HepG2 (cell line): ENCODE results near the gene IL1RAP. TPM values are rescaled to one million over a fixed set of nuclear protein-coding genes. Genes with fewer than 3 reads are reported as not detected.

Source experiments
- HNRNPH1 ChIP-seq: fragments of 200-400 bp; formaldehyde crosslinking; optimal IDR thresholded peaks from 2 replicates; pipeline ENCODE3; 2017; ENCODE audit warnings: mild to moderate bottlenecking, low read depth, low read length
- KIAA2018 ChIP-seq: sonication (generic); formaldehyde crosslinking; IDR thresholded peaks from 2 replicates; pipeline ENCODE4 v1.5.0; 2020; ENCODE audit warnings: mild to moderate bottlenecking, missing genetic modification reagents, borderline replicate concordance
- NFKBIZ ChIP-seq: IDR thresholded peaks from 2 replicates; pipeline ENCODE4 v1.6.1; 2018; ENCODE audit warnings: missing genetic modification reagents, missing compliant biosample characterization
- RELA ChIP-seq: sonication (generic); formaldehyde crosslinking; IDR thresholded peaks from 2 replicates; pipeline ENCODE4 v1.4.0; 2020; ENCODE audit warnings: missing genetic modification reagents
- polyA plus RNA-seq, 8 experiments: library from polyadenylated mRNA; depleted of rRNA in 3 of 8; stranded (reverse) in 7 of 8; unstranded in 1 of 8; fragments of >200 nt; fragmentation: Illumina TruSeq in 4 of 8; extraction: Trizol in 4 of 8; gene quantifications; 2 replicates each; pipeline versions ENCODE4 v1.2.1 to v1.2.3, GENCODE V29; 2011 to 2016; ENCODE audit warnings: low read depth in 4 of 8, missing spikeins in 1 of 8, mixed read lengths in 1 of 8; ENCODE audit not compliant: insufficient read depth in 1 of 8
- total RNA-seq, 5 experiments: library from RNA; depleted of rRNA; stranded (reverse); fragments of >200 nt; fragmentation: Illumina TruSeq; extraction: Trizol; gene quantifications; 2 replicates each; pipeline ENCODE4 v1.2.3, GENCODE V29; 2016; ENCODE audit warnings: low read depth in 1 of 5
- TF ChIP-seq, protein P1 (sequence below): sonication (generic); formaldehyde crosslinking; IDR thresholded peaks from 2 replicates; pipeline ENCODE4 v1.4.0; 2020; ENCODE audit warnings: mild to moderate bottlenecking, missing genetic modification reagents, borderline replicate concordance
- TF ChIP-seq, protein P2 (sequence below): sonication (generic); formaldehyde crosslinking; IDR thresholded peaks from 2 replicates; pipeline ENCODE4 v1.5.1; 2020; ENCODE audit warnings: missing genetic modification reagents, mild to moderate bottlenecking, borderline replicate concordance

IL1RAP gene
- total and polyA plus RNA-seq, 2 of the 13 experiments (the other 11 are each of a cell fraction or from before 2014, with no cell fraction given): 18.3 to 54.9 TPM

GRCh38 chr3:190701096-190701532 lies 187.2 kb downstream of the IL1RAP start (continued):
- TF ChIP-seq NFKBIZ (no peak), RELA (CRISPR knock-in tag) (no peak), HNRNPH1 (no peak), KIAA2018 (CRISPR knock-in tag) (no peak)
- TF ChIP-seq, protein P1, sequence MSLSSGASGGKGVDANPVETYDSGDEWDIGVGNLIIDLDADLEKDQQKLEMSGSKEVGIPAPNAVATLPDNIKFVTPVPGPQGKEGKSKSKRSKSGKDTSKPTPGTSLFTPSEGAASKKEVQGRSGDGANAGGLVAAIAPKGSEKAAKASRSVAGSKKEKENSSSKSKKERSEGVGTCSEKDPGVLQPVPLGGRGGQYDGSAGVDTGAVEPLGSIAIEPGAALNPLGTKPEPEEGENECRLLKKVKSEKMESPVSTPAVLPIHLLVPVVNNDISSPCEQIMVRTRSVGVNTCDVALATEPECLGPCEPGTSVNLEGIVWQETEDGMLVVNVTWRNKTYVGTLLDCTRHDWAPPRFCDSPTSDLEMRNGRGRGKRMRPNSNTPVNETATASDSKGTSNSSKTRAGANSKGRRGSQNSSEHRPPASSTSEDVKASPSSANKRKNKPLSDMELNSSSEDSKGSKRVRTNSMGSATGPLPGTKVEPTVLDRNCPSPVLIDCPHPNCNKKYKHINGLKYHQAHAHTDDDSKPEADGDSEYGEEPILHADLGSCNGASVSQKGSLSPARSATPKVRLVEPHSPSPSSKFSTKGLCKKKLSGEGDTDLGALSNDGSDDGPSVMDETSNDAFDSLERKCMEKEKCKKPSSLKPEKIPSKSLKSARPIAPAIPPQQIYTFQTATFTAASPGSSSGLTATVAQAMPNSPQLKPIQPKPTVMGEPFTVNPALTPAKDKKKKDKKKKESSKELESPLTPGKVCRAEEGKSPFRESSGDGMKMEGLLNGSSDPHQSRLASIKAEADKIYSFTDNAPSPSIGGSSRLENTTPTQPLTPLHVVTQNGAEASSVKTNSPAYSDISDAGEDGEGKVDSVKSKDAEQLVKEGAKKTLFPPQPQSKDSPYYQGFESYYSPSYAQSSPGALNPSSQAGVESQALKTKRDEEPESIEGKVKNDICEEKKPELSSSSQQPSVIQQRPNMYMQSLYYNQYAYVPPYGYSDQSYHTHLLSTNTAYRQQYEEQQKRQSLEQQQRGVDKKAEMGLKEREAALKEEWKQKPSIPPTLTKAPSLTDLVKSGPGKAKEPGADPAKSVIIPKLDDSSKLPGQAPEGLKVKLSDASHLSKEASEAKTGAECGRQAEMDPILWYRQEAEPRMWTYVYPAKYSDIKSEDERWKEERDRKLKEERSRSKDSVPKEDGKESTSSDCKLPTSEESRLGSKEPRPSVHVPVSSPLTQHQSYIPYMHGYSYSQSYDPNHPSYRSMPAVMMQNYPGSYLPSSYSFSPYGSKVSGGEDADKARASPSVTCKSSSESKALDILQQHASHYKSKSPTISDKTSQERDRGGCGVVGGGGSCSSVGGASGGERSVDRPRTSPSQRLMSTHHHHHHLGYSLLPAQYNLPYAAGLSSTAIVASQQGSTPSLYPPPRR (CRISPR knock-in tag): peak; percentile 16; the same call in 1 of the 2 replicates
- TF ChIP-seq, protein P2, sequence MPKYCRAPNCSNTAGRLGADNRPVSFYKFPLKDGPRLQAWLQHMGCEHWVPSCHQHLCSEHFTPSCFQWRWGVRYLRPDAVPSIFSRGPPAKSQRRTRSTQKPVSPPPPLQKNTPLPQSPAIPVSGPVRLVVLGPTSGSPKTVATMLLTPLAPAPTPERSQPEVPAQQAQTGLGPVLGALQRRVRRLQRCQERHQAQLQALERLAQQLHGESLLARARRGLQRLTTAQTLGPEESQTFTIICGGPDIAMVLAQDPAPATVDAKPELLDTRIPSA (CRISPR knock-in tag): no peak
